ENCODE data around the gene KHDRBS1. TPM values are rescaled to one million over a fixed set of nuclear protein-coding genes. Genes with fewer than 3 reads are reported as not detected.
A peak's percentile ranks its signal among the peaks of the same experiment; 100 is the strongest.

Gene KHDRBS1
- total and polyA plus RNA-seq, 2 of the 13 experiments (the other 11 are each of a cell fraction or from before 2014, with no cell fraction given): 25.1 to 39.0 TPM

DNA sequence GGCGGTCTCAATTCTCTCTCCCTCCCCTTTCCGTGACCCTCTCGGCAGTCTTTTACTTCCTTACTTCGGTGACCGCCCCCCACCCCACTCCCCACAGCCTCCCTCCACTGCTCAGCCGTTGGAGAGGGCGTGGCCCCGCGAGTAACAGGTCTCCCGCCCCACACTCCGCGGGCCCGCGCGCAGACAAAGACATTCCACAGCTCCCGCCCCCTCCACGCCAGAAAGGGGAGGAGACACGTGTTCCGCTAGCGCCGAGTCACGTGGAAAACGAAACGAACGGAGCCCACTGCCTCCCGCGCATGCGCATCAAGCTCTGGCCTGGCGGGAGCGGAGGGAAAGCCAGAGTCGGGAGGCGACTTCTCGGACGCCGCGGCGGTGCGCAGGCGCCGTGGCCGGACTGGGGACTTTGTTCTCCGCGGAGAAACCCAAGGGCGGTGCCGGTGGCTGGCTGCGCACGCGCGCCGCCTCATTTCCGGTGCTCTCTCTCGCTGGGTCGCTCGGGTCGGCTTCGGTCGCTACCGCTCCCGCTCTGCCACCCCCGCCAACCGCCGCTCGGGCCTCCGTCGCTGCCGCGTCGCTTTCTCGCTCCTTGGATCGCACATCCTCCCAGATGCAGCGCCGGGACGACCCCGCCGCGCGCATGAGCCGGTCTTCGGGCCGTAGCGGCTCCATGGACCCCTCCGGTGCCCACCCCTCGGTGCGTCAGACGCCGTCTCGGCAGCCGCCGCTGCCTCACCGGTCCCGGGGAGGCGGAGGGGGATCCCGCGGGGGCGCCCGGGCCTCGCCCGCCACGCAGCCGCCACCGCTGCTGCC is at the start of gene KHDRBS1 (continued):
- TF ChIP-seq, protein P1, sequence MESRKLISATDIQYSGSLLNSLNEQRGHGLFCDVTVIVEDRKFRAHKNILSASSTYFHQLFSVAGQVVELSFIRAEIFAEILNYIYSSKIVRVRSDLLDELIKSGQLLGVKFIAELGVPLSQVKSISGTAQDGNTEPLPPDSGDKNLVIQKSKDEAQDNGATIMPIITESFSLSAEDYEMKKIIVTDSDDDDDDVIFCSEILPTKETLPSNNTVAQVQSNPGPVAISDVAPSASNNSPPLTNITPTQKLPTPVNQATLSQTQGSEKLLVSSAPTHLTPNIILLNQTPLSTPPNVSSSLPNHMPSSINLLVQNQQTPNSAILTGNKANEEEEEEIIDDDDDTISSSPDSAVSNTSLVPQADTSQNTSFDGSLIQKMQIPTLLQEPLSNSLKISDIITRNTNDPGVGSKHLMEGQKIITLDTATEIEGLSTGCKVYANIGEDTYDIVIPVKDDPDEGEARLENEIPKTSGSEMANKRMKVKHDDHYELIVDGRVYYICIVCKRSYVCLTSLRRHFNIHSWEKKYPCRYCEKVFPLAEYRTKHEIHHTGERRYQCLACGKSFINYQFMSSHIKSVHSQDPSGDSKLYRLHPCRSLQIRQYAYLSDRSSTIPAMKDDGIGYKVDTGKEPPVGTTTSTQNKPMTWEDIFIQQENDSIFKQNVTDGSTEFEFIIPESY (CRISPR knock-in tag; IDR thresholded peaks at IDR 0.05): no peak
- no peak for TF ChIP-seq MTA3 (CRISPR knock-in tag; IDR thresholded peaks at IDR 0.05)
- TF ChIP-seq SMARCC2 (IDR thresholded peaks at IDR 0.05): no peak
- TF ChIP-seq, protein P2, sequence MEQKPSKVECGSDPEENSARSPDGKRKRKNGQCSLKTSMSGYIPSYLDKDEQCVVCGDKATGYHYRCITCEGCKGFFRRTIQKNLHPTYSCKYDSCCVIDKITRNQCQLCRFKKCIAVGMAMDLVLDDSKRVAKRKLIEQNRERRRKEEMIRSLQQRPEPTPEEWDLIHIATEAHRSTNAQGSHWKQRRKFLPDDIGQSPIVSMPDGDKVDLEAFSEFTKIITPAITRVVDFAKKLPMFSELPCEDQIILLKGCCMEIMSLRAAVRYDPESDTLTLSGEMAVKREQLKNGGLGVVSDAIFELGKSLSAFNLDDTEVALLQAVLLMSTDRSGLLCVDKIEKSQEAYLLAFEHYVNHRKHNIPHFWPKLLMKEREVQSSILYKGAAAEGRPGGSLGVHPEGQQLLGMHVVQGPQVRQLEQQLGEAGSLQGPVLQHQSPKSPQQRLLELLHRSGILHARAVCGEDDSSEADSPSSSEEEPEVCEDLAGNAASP (CRISPR knock-in tag; IDR thresholded peaks at IDR 0.05; ENCODE audit: borderline replicate concordance): 0 out of 2 replicates have a peak, but pooled peaks have one; percentile 12
- peak; percentile 79 for TF ChIP-seq SAP130 (CRISPR knock-in tag; IDR thresholded peaks at IDR 0.05; ENCODE audit: low read depth)
- TF ChIP-seq, protein P3, sequence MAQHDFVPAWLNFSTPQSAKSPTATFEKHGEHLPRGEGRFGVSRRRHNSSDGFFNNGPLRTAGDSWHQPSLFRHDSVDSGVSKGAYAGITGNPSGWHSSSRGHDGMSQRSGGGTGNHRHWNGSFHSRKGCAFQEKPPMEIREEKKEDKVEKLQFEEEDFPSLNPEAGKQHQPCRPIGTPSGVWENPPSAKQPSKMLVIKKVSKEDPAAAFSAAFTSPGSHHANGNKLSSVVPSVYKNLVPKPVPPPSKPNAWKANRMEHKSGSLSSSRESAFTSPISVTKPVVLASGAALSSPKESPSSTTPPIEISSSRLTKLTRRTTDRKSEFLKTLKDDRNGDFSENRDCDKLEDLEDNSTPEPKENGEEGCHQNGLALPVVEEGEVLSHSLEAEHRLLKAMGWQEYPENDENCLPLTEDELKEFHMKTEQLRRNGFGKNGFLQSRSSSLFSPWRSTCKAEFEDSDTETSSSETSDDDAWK (CRISPR knock-in tag; IDR thresholded peaks at IDR 0.05): no peak
- TF ChIP-seq SIN3A (IDR thresholded peaks at IDR 0.05; ENCODE audit: borderline replicate concordance, low read depth, low read length): peak; percentile 75; the same call in 1 of the 2 replicates
- peak; percentile 93 for TF ChIP-seq TAF1 (CRISPR knock-in tag; IDR thresholded peaks at IDR 0.05)
- TF ChIP-seq NPAS2 (CRISPR knock-in tag; IDR thresholded peaks at IDR 0.05; ENCODE audit: borderline replicate concordance): no peak
- TF ChIP-seq ZSCAN25 (CRISPR knock-in tag; IDR thresholded peaks at IDR 0.05): peak; percentile 12; the same call in 1 of the 2 replicates
- TF ChIP-seq, protein P4, sequence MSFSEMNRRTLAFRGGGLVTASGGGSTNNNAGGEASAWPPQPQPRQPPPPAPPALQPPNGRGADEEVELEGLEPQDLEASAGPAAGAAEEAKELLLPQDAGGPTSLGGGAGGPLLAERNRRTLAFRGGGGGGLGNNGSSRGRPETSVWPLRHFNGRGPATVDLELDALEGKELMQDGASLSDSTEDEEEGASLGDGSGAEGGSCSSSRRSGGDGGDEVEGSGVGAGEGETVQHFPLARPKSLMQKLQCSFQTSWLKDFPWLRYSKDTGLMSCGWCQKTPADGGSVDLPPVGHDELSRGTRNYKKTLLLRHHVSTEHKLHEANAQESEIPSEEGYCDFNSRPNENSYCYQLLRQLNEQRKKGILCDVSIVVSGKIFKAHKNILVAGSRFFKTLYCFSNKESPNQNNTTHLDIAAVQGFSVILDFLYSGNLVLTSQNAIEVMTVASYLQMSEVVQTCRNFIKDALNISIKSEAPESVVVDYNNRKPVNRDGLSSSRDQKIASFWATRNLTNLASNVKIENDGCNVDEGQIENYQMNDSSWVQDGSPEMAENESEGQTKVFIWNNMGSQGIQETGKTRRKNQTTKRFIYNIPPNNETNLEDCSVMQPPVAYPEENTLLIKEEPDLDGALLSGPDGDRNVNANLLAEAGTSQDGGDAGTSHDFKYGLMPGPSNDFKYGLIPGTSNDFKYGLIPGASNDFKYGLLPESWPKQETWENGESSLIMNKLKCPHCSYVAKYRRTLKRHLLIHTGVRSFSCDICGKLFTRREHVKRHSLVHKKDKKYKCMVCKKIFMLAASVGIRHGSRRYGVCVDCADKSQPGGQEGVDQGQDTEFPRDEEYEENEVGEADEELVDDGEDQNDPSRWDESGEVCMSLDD (CRISPR knock-in tag; IDR thresholded peaks at IDR 0.05; ENCODE audit: borderline replicate concordance): no peak
- peak; percentile 83 for TF ChIP-seq SPEN (CRISPR knock-in tag; IDR thresholded peaks at IDR 0.05; ENCODE audit: low read depth)
- TF ChIP-seq NFE2L1 (CRISPR knock-in tag; IDR thresholded peaks at IDR 0.05; ENCODE audit: borderline replicate concordance): no peak
- TF ChIP-seq AKAP8 (CRISPR knock-in tag; IDR thresholded peaks at IDR 0.05): peak; percentile 73
- peak; percentile 64; the same call in 1 of the 2 replicates for TF ChIP-seq SRY (CRISPR knock-in tag; IDR thresholded peaks at IDR 0.05)
- TF ChIP-seq, protein P5, sequence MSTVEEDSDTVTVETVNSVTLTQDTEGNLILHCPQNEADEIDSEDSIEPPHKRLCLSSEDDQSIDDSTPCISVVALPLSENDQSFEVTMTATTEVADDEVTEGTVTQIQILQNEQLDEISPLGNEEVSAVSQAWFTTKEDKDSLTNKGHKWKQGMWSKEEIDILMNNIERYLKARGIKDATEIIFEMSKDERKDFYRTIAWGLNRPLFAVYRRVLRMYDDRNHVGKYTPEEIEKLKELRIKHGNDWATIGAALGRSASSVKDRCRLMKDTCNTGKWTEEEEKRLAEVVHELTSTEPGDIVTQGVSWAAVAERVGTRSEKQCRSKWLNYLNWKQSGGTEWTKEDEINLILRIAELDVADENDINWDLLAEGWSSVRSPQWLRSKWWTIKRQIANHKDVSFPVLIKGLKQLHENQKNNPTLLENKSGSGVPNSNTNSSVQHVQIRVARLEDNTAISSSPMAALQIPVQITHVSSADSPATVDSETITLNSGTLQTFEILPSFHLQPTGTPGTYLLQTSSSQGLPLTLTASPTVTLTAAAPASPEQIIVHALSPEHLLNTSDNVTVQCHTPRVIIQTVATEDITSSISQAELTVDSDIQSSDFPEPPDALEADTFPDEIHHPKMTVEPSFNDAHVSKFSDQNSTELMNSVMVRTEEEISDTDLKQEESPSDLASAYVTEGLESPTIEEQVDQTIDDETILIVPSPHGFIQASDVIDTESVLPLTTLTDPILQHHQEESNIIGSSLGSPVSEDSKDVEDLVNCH (CRISPR knock-in tag; IDR thresholded peaks at IDR 0.05): no peak
- TF ChIP-seq ARHGAP35 (CRISPR knock-in tag; IDR thresholded peaks at IDR 0.05; ENCODE audit: borderline replicate concordance): no peak
